UCSD-AML1 (cell line): ENCODE measurements around the gene ENTPD5.
A peak's percentile ranks its signal among the peaks of the same experiment; 100 is the strongest.

Experiments
- DNase-seq: peaks from one replicate; lab custom pipeline; 2025; ENCODE audit not compliant: unreplicated experiment; lab: John Stamatoyannopoulos, UW

The ENTPD5 gene, protein sequence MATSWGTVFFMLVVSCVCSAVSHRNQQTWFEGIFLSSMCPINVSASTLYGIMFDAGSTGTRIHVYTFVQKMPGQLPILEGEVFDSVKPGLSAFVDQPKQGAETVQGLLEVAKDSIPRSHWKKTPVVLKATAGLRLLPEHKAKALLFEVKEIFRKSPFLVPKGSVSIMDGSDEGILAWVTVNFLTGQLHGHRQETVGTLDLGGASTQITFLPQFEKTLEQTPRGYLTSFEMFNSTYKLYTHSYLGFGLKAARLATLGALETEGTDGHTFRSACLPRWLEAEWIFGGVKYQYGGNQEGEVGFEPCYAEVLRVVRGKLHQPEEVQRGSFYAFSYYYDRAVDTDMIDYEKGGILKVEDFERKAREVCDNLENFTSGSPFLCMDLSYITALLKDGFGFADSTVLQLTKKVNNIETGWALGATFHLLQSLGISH

DNA sequence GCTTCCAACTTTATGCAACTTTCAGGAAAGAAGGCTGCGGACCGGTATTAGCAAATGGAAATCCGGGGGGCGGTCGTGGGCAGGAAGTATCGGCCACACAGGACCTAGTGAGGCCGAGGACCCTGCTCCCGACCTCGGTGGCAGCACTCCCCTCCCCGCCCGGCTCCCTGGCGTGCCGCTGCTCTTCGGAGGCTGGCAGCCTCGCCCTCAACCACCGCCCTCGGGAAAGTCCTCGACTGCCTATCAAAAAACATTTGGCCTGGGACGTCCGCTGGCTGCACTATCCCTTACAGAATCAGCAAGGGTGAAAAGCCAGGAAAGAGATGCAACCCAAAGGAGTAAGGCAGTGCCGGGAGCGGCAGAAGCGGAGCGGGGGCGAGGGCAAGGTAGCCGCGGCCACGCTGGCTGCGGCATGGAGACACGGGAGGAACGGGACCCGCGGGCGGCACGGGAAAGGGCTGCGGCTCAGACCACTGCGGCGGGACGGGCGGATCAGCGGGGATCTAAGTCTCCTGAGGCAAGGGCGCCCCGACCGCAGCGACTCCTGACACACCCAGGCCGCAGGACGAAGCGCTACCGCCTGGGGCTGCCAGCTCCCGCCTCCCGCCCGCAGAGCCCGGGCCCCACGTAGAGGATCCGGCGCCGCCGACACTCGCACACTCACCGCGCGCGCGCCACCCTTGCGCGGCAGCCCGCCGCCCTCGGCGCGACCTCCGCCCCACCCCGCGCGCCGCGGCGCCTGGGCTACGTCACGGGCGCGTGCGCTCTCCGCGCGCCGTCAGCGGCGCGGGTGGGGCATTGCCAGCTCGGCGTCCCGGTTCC lies at the start of gene ENTPD5, which contains the start of gene BBOF1:
Gene ENTPD5 (minus strand): TSS at position 703 of the 822 bp plus-strand sequence. CDS start 31,186 bp downstream, outside the sequence.
Gene BBOF1 (plus strand): TSS at position 764 of the 822 bp plus-strand sequence. CDS start 130 bp downstream, outside the sequence.
- DNase-seq = peak; percentile 90

DNA sequence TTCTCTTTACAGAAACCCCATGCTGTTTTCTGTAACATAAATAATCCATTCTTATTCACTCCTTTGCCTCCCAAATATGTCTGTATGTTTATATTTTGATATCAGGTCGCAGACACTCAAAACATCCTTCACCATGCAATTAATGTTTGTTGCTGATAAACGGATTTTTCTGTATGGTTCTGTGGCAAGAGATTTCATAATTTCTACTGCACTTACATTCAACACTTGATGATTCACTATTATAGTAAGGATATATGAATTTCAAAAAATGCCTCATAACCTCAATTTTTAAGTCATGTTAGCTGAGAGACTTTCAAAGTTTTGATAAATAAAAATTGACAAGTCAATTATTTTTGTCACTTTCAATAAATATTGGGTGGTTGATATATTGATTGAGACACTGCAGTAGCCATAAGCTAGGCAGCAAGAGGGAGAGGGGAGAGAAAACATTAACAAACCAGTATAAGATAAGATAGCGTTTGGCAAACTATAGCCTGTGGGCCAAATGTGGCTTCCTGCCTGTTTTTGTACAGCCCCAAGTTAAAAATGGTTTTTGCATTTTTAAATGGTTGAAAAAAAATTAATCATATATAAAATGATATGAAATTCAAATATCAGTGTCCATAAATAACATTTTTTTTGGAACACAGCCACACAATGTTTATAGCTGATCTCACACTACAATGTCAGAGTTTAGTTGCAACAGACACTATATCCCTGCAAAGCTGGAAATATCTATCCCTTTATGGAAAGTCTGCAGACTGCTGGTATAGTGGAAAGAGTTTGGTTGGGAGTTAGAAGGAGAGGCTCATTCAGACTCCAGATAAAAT lies 46.9 kb upstream of the ENTPD5 start:
- no peak for DNase-seq

DNA sequence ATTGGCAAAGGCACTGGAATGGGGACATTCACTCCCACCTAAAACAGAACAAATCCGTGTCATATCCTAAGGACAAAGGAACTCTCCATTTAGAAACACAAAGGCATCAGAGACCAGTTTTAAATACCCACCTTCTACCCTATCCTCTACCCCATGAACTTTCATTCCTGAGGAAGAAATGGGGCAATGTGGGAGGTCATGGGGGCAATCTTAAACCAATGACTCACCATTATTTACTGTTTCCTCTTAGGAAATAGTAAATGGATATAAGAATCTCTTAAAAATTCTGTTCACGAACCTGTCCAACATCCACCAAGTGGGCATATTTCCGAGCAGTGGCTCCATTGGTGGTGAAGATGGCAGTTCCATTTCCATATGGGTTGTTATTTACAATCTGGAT lies 45.8 kb upstream of the ENTPD5 start:
- DNase-seq = no peak

DNA sequence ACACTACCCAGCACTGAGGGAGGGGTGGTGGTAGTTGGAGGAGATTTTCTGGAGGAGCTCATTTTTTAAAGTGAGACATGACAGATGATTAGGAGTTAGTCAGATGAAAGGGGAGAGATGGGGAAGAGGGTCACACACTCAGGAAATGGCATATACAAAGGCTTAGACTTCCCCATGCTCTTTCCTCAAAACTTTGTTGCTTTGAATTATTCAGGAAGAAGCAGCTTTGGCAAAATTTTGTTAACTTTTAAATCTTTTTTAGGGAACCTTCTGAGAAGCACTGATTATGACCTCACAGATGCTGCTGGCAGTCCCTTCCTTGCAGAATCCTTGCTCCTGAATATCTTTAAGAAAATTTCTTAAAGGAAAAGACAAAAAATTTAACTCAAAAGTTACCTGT lies 45.3 kb upstream of the ENTPD5 start:
- no peak for DNase-seq

DNA sequence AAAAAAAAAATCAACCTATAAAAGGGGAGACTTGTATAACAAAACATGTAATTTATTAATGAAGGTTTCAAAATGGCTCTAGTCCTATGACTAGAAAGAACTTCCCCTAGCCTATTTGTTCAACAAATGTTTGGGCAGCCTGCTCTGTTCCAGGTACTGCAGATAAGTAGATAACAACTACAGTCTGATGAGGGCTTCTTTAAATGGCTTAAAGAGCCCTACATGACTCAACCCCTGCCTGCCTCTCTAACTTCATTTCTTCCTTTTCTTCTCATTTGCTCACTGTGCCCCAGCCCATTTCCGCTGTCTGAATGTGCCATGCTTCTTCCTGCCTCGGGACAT lies 43.7 kb upstream of the ENTPD5 start:
- DNase-seq = no peak

DNA sequence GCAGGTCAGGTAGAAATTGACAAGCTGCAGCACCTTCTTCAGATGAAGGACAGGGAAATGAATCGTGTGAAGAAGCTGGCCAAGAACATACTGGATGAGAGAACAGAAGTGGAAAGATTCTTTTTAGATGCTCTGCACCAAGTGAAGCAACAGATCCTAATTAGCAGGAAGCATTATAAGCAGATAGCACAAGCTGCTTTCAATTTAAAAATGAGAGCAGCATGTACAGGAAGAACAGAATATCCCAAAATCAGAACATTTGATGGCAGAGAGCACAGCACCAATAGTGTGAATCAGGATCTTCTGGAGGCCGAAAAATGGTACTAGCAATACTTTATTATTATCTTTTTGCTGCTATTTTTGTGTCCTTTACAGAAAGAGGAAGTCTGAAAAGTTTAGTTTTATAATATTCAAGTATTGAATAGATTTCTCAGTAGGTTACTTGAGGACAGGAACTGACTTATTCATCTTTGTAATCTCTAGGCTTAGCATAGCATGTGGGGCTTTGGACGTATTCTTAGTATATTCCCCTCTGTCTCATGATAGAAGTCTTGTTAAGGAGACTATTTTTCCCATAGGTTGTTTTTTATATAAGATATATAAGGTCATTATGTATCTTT lies 30.9 kb upstream of the ENTPD5 start:
- DNase-seq = no peak

DNA sequence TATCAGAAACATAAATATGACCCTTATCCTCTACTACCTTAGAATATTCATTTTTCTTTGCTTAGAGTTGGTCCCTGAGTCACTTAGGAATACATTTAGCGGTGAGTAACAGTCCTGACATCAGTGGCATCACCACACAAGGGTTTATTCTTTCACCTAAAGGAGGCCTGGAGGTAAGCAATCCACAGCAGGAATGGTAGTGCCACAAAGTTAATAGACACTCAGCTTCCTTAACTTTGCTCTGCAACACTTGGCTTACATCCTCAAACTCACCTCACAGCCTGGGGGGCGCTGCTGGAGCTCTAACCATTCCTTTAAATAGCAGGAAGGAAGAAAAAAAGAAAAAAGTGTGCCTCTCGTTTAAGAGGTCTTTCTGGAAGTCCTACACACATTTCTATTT lies 29.2 kb upstream of the ENTPD5 start:
- peak; percentile 44 for DNase-seq

DNA sequence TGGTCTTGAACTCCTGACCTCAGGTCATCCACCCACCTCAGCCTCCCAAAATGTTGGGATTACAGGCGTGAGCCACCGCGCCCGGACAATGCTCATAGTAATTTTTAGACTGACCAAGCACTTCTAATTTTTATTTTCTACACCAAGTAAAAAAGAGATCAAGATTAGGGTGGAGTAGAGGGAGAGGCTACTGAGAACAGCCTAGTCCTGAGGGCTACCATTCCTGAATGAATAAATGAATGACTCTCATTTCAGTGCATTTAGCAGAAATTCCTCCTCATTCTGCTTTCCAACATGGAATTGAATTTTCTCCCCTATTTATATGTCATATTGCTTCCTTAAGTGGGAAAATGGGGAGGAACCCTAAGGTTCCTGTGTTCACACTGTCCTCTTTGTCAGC lies 26.4 kb upstream of the ENTPD5 start:
- DNase-seq = no peak

DNA sequence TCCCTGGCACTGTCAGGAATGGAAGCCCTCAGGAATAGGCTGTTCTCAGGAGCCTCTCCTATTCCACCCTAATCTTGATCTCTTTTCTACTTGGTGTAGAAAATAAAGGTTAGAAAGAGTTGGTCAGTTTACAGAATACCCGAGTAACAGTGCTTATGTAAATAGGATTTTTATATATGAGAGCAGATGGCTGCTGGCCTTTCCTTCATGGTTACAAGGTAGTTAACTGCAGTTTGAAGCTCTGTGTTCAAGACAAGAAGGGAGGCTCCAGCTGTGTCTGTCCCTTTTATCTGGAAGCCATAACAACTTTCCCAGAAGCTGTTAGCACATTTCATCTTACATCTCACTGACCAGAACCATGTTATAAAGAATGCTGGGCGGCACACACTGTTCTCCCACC lies 23.2 kb upstream of the ENTPD5 start:
- DNase-seq = no peak

DNA sequence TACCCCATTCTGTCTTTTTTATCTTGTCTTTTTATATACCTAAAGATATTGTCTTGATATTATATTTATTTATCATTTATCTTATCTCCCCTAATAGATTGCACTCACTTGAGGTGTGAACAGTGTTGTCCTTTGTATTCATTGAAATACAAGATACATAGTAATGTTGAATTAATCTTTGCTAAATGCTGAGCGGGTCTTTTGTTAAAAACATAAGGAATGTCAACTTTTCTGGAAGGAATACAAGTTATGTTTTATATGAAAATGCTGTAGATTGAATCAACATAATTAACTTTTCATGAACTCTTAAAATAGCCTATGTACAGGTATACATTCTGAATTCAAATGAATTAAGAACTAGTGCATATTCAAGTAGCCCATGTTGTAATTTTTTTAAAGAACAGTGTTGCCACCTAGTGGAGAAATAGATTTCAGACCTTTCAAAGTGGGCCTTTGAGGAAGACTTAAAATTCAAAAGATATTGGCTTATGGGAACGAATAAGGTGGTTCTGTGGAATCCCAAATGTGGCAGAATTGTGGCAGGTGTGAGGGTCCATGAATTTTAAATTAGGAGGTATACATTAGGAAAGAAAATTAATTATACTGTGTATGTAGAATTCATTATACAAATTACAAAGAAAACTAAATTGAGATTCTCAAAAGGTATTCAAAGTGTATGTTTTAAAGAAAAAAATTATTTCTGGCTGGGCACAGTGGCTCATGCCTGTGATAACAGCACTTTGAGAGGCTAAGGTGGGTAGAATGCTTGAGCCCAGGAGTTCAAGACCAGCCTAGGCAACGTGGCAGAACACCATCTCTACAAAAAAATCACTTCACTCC lies 19.2 kb upstream of the ENTPD5 start:
- no peak for DNase-seq

DNA sequence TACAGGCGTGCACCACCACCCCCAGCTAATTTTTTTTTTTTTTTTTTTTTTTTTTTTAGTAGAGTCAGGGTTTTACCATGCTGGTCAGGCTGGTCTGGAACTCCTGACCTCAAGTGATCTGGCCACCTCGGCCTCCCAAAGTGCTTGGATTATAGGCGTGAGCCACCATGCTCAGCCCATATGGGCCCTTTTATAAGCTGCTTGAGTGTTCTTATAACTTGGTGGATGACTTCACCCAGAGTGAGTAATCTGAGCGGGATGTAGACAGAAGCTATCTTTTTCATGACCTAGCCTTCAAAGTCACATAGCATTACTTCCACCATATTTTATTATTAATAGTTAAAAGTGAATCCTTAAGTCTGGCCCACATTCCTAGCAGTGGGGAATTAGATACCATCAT lies 16.5 kb upstream of the ENTPD5 start:
- DNase-seq = no peak

DNA sequence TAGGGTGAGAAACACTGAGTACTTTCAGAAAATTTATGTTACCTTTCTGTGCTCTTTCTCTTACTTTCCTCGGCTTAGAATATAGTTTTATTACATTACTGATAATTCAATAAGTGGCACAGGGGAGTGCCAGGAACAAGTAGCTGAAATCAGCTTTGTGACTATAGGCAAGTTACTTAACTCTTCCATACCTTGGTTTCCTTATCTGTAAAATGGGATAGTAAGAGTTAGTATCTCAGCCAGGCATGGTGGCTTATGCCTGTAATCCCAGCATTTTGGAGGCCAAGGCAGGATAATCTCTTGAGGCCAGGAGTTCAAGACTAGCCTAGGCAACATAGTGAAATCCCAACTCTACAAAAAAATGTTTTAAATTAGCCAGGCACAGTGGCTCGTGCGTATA lies 15.5 kb upstream of the ENTPD5 start:
- DNase-seq = no peak

DNA sequence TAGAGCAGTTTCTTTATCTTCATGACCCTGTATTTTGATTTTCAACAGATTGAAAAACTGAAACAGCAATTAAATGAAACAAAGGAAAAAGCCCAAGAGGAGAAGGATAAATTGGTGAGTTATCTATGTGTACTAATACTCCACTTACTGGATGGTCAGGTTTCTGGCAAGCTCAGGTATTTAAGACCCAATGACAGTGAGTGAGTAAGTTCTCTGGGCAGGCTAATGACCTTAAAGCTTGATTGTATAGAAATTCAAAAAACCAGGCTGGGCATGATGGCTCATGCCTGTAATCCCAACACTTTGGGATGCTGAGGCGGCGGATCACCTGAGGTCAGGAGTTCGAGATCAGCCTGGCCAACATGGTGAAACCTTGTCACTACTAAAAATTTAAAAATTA lies 10.0 kb upstream of the ENTPD5 start:
- no peak for DNase-seq

DNA sequence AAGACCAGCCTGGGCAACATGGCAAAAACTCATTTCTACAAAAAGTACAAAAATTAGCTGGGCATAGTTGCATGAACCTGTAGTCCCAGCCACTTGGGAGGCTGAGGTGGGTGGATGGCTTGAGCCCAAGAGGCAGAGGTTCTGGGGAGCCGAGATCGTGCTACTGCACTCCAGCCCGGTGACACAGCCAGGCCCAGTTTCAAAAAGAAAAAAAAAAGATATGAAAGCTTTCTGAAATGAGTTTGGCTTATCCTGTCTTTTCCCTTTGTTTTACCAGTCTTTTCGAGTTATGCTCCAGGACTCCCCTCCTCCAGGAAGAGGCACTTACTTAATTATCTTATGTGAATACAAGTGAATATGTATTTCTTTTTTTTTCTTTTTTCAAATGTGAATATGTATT lies 3.3 kb upstream of the ENTPD5 start:
- no peak for DNase-seq

DNA sequence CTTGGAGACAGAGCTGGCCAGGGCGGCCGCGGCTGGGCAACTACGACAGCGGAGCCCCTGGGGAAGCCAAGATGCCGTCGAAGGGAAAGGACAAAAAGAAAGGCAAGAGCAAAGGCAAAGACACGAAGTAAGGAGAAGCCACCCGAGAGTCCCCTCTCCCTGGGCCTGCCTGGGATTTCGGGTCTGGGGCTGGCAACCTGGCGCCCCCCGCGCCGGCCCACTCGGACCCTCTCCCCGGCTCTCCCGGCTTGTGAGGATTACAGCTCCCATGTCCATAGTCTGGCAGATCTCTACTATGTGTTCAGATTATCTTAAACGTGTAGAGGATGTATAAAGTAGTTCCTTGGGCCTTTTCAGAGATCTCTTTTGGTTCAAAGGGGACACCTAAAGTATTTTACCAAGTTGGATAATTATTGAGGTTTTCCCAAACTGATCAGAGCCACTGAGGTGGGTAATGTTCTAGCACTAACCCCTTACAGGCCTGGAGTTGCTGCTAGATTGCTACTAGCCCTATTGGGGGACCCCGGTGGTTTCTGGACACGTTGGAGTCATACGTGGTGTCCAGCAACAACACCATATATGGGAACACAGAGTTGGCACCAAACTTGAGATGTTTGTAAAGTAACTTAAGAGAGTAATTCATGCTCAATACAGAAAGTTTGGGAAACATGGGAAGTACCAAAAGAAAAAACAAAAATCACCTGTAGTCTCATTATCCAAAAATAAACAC lies 485 bp upstream of the ENTPD5 start:
- DNase-seq = no peak

DNA sequence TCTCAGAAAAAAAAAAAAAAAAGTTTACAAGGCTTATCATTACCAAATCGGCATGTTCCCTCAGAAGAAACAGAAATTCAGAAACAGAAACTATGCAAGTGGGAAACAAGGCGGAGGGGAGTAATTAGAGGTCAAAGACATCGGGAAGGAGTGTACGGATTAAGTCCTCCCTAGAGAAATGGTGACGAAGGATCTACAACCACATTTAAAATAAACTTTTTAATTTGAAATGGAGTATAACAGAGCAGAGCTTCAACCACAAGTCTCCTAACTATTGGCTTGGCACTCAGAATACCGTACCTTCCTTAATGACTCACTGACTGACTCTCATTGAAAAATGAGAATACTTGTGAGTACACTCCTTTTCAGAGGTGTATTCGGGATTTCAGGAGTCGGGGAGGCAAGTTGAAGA lies 908 bp downstream of the ENTPD5 start:
- no peak for DNase-seq

DNA sequence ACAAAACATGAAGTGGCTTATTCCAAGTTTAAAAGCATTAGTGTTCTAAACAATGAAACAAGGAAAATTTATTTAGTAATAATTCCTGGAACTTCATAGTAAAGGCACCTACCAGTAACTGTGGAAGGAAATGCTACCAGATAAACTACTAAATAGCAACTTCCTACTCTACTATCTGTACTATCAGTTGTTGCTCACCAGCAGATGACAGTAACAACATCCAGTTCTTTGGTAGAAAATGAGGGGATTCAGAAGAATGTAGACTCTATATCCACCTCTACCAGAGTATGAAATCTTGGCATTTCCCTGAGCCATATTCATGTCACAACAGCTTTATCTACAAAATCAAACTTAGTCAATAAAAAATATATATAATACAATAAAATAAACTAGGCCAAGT lies 3.1 kb downstream of the ENTPD5 start:
- no peak for DNase-seq

DNA sequence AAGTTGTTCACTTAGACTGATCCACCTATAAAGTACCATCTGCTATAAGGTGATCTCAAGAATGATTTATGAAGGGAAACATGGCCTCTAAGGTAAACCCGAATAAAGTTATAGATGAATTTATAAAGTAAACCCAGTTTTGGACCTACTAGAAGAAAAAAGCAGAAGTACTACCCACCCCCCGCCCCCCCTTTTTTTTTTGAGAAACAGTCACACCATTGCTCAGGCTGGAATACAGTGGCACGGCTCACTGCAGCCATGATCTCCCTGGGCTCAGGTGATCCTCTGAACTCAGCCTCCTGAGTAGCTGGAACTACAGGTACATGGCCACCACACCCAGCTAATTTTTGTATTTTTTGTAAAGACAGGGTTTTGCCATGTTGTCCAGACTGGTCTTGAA lies 3.9 kb downstream of the ENTPD5 start:
- no peak for DNase-seq

DNA sequence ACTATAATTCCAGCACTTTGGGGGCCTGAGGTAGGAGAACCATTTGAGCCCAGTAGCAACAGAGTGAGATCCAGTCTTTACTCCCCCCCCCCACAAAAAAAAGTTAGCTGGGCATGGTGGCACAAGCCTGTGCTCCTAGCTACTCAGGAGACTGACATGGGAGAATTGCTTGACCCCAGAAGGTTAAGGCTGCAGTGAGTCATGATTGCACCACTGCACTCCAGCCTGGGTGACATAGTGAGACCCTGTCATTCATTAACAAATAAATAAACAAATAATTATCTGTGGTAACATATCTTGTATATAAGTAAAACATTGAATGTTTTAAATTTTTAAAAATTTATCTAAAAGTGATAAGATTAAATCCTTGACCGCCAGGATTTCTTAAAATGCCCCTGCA lies 4.8 kb downstream of the ENTPD5 start:
- DNase-seq = no peak
